CD4-positive, alpha-beta T cell treated with Interleukin-4 for 4 hours (primary cell): ENCODE data around the gene RUFY4.
A peak's percentile ranks its signal among the peaks of the same experiment; 100 is the strongest.
"Not testable (repeated sequence)": the region's sequence is repeated elsewhere in the genome, so short reads cannot be mapped to it uniquely, and the experiment has no call there.

Source experiments
- DNase-seq: peaks from one replicate; pipeline ENCODE4 v3.0.0-alpha.2; 2020

The RUFY4 gene

GRCh38 chr2:218031261-218031660 lies 37.8 kb upstream of the RUFY4 start:
- no peak for DNase-seq

DNA sequence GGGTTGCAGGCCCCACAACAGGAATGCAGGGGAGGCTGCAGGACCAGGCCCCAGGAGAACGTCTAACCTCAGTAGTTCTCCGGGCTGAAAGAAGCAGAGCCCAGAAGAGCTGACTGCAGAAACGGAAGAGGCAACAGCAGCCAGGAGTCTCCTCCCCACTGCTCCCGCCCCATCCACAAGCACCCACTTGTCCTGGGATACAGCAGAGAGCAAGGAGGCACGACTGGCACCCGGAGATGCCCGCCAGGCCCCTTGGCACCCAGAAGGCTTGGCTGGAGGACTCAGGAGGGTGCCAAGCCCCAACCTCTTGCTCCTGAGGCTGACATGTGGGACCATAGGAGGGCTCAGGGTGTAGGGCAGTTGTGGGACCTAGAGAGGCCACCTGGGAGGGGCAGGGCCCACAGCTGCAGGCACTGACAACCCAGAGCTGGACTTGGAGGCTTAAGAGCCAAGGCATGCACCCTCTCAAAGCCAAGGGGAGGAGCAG lies 37.2 kb upstream of the RUFY4 start:
- no peak for DNase-seq

DNA sequence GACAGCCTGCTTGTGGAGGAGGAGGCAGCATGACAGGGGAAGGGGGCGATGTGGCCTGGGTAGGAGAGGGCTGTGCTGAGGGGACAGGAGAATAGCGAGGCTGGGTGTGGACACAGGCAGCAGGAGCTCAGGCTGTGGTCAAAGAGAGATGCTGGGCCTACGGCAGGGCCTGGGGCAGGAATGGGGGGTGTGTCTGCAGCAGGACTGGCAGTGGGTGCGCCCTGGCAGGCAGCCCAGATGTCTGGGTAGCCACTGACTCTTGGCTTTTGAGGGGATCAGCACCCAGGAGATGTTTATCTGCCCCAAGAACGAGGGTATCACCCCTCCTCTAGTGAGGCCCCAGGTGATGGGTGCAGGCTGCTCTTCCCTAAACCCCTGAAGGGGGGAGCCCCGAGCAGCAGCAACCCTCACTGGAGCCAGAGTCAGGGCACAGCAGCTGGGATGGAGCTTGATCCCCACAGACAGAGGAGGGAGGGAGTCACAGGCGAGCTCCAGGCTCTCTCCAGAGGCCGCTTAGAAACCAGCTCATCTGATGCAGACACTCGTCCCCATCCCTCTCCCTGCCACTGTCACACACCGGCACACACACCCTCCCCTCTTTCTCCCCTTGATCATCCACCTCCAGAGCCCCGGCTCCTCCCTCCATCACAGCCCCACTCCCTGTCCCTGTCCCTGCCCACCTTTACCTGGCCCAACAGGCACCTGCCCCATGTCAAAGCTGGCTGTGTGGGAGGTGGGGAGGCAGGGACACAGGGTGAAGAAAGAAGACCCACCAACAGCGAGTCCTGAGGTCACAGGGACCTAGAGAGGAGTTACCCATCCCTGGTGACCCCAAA lies 36.5 kb upstream of the RUFY4 start:
- no peak for DNase-seq

GRCh38 chr2:218033208-218033589 lies 35.9 kb upstream of the RUFY4 start:
- DNase-seq, result no peak

GRCh38 chr2:218033590-218034496 lies 35.2 kb upstream of the RUFY4 start:
- DNase-seq, result no peak

GRCh38 chr2:218034497-218035213 lies 34.4 kb upstream of the RUFY4 start:
- peak; percentile 77 for DNase-seq

DNA sequence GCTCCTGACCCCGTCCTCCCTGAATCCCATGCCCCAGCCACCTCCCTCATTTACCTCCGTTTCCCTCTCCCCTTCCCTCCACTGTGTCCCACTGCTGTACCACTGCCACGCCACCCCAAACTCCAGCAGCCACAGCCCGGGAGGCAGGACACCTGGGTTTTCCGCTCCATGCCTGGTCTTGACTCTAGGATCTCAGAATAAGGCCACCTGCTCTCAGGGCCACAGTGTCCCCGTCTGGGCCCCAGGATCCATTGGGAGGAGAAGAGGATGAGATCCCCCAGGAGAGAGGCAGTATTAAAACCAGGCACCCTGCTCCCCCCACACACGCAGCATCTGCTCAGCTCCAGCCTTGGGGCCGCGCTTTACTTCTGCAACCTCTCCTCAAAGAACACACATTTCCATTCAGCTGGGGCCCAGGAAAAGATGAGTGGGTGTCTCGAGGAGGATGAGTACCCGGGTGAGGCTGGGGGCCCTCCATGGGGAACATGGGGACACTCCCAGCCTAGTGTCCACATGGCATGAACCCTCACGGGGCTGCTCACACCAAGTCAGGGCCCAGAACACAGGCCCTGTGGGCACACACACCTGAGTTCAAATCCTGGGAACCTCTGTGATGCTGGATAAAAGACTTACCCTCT lies 33.5 kb upstream of the RUFY4 start:
- DNase-seq, result no peak

- DNase-seq, result no peak
Observed at GRCh38 chr2:218036371-218036770, 32.7 kb upstream of the RUFY4 start.

DNA sequence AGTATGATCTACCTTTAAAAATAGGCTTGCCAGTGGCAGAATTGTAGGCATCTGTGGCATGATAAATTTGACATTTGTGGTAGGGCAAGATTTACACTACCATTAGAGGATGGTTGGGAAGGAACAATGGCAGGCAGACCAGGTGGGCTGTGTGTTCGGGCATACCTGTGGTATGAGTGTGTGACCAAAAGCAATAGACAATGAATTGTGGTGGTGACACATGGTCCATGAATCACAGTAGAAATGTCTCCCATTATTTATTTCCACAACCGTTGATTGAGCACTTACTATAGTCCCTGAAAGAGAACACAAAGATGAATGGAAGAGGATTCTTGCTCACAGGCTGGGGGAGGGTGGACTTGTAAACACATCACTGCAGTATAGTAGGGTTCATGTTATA lies 29.9 kb upstream of the RUFY4 start:
- DNase-seq, result no peak

DNA sequence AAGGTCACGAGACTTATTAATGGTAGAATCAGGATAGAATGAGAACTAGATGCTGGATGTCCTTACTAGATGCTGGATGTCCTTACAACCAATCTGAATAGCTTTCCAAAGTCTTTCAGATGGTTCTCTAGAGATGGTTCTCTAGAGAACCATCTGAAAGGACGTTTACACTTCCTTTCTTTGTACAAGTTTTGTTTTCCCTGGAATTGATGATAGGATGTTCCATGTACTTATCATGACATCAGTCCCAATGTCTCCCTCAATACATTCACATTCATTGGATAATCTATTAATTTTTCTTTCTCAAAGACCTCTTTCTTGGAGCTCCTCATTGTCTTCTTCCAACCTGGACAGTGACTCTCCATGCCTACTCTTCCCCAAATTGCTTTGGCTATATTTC lies 28.2 kb upstream of the RUFY4 start:
- no peak for DNase-seq

- DNase-seq, result no peak
Observed at GRCh38 chr2:218041302-218042168, 27.5 kb upstream of the RUFY4 start.

GRCh38 chr2:218043100-218043499 lies 26.0 kb upstream of the RUFY4 start:
- no peak for DNase-seq

GRCh38 chr2:218043701-218044109 lies 25.3 kb upstream of the RUFY4 start:
- DNase-seq, result no peak

DNA sequence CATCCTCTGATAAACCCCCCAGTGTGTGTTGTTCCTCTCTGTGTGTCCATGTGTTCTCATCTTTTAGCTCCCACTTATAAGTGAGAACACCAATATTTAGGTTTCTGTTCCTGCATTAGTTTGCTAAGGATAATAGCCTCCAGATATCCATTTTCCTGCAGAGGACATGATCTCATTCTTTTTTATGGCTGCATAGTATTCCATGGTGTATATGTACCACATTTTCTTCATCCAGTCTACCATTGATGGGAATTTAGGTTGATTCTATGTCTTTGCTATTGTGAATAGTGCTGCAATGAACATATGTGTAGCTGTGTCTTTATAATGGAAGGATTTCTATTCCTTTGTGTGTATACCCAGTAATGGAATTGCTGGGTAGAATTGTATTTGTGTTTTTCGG lies 24.5 kb upstream of the RUFY4 start:
- not testable (repeated sequence) for DNase-seq

GRCh38 chr2:218046238-218046637 lies 22.8 kb upstream of the RUFY4 start:
- DNase-seq, result no peak

DNA sequence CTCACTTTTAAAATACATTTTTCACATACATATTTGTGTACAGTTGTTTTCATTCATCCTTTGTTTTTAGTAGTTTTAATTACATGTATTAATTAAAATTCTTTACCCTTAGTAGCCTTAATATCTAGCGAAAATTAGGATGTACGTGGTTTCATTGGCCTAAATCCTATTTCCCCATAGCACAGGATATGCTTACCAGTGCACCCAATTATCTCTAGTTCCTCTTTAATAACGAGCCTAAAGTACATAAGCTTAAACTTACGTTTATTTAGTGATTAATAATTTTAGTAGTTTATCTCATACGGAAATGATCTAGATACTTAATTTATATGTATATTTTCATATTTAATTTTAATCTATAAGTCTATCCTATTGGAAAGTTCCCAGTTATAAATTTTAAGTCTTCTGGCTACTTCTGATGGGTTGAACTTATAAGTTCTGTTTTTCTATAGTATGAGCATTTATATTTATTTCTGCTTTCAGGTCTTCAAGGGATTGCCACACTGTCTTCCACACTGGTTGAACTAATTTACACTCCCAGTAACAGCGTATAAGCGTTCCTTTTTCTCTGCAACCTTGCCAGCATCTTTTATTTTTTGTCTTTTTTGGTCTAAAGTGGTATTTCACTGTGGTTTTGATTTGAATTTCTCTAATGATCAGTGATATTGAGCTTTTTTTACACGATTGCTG lies 21.4 kb upstream of the RUFY4 start:
- DNase-seq, result no peak

DNA sequence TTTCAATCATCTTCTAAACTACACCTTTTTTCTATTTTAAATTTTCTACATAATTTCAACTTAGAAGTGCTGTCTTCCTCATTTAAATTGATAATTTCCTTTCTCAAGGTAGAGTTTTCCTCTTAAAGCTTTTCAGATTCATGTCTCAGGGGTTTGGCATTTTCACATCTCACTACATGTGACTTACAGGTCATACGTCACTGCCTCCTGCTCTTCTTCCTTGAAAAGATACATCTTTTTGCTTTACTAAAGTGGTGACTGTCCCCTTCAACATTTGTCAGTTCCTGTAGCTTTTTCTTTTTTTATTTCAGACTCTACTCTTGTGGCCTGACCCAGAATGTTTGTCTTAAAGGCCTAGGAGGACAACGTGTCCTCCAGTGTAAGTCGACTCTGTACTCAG lies 17.1 kb upstream of the RUFY4 start:
- DNase-seq, result no peak

GRCh38 chr2:218059289-218059688 lies 9.8 kb upstream of the RUFY4 start:
- no peak for DNase-seq

- DNase-seq, result no peak
Observed at GRCh38 chr2:218060118-218060517, 8.9 kb upstream of the RUFY4 start.

- no peak for DNase-seq
Observed at GRCh38 chr2:218060950-218061660, 7.9 kb upstream of the RUFY4 start.
